ENCODE data around the gene TMCC3.
"Not testable (repeated sequence)": the region's sequence is repeated elsewhere in the genome, so short reads cannot be mapped to it uniquely, and the experiment has no call there.

The TMCC3 gene

GRCh38 chr12:94631058-94631457, 19.3 kb downstream of the TMCC3 start:
- DNase-seq: no peak

- DNase-seq: no peak
These were observed 21.4 kb downstream of the TMCC3 start for GRCh38 chr12:94628819-94629472.

- no peak for DNase-seq
These were observed 22.0 kb downstream of the TMCC3 start for GRCh38 chr12:94628369-94628768.

- DNase-seq: no peak
These were observed 24.8 kb downstream of the TMCC3 start for GRCh38 chr12:94625531-94625930.

GRCh38 chr12:94623161-94623920, 27.0 kb downstream of the TMCC3 start:
- DNase-seq: no peak

- no peak for DNase-seq
These were observed 27.9 kb downstream of the TMCC3 start for GRCh38 chr12:94622475-94622874.

- DNase-seq: no peak
These were observed 28.5 kb downstream of the TMCC3 start for GRCh38 chr12:94621662-94622359.

- no peak for DNase-seq
These were observed 29.7 kb downstream of the TMCC3 start for GRCh38 chr12:94620621-94621020.

GRCh38 chr12:94618995-94619695, 31.2 kb downstream of the TMCC3 start:
- DNase-seq: no peak

GRCh38 chr12:94617101-94617500, 33.3 kb downstream of the TMCC3 start:
- no peak for DNase-seq

GRCh38 chr12:94616203-94616729, 34.1 kb downstream of the TMCC3 start:
- DNase-seq: no peak

GRCh38 chr12:94615260-94616181, 34.8 kb downstream of the TMCC3 start:
- DNase-seq: no peak

- DNase-seq: no peak
These were observed 36.1 kb downstream of the TMCC3 start for GRCh38 chr12:94614288-94614721.

GRCh38 chr12:94609917-94610443, 40.4 kb downstream of the TMCC3 start:
- no peak for DNase-seq

- DNase-seq: not testable (repeated sequence)
These were observed 43.5 kb downstream of the TMCC3 start for GRCh38 chr12:94606810-94607209.

GRCh38 chr12:94604366-94604698, 46.0 kb downstream of the TMCC3 start:
- DNase-seq: no peak

GRCh38 chr12:94603434-94604365, 46.7 kb downstream of the TMCC3 start:
- peak; percentile 52 for DNase-seq

- DNase-seq: no peak
These were observed 48.3 kb downstream of the TMCC3 start for GRCh38 chr12:94602024-94602423.

GRCh38 chr12:94601307-94601706, 49.0 kb downstream of the TMCC3 start:
- not testable (repeated sequence) for DNase-seq

- no peak for DNase-seq
These were observed 51.2 kb downstream of the TMCC3 start for GRCh38 chr12:94599189-94599588.

GRCh38 chr12:94597268-94597667, 53.1 kb downstream of the TMCC3 start:
- no peak for DNase-seq

Measured in activated CD8-positive, alpha-beta memory T cell treated with anti-CD3 and anti-CD28 coated beads, Interleukin-2, amount 50 U/mL, for 4 hours (primary cell).